Bronchial epithelial cell (primary cell): ENCODE measurements around the gene IFITM5. TPM values are rescaled to one million over a fixed set of nuclear protein-coding genes. Genes with fewer than 3 reads are reported as not detected.

Experiments used
- DNase-seq: peaks from one replicate; pipeline ENCODE4 v3.0.0-alpha.2; 2010; ENCODE audit warnings: low read depth
- FAIRE-seq: peaks from 2 replicates; lab custom pipeline; 2011; peaks lifted over from hg19 to GRCh38; lab: Jason Lieb, UNC
- H3K27me3 ChIP-seq: 2 replicates; pipeline ENCODE4 v1.5.1; 2011; ENCODE audit warnings: low read length; ENCODE audit not compliant: control insufficient read depth, insufficient read depth
- H3K36me3 ChIP-seq: 2 replicates; pipeline ENCODE4 v1.5.1; 2011; ENCODE audit warnings: low read length; ENCODE audit not compliant: control insufficient read depth, insufficient read depth
- H3K4me3 ChIP-seq: 2 replicates; pipeline ENCODE4 v1.5.1; 2011; ENCODE audit warnings: mild to moderate bottlenecking, low read depth, low read length, control low read depth
- total RNA-seq: library from RNA; depleted of rRNA; stranded (reverse); fragments of >200 nt; gene quantifications from 2 replicates; pipeline ENCODE4 v1.2.1, GENCODE V29; 2014
- TF ChIP-seq, protein P1 (sequence below): IDR thresholded peaks from 2 replicates; pipeline ENCODE4 v1.5.1; 2011; ENCODE audit warnings: mild to moderate bottlenecking, moderate library complexity, low read length, control low read depth, inconsistent platforms; ENCODE audit not compliant: insufficient read depth, severe bottlenecking

The IFITM5 gene
- total RNA-seq, 1 donor from 2014 or later: not detected

DNA sequence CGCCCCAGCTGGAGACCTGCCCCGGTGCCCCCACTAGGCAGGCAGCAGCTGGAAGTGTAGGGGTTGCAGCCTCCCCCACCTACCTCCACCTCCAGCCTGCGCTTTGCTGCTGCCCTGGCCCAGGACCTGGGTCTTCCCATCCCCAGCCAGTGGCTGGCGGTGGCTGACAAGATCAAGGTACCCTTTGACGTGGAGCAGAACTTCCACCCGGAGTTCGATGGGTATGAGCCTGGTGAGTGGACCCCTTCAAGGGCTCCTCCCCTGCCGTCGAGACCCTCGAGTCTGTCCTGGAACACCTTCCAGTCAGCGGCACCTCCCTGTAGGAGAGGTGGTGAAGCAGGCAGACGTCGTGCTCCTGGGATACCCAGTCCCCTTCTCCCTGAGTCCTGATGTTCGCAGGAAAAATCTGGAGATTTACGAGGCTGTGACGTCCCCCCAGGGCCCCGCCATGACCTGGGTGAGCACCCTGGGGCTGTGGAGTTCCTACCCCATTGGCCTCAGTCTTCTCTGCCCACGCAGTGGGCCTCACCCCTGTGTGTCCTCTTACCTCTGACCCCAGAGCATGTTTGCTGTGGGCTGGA is 6.0 kb downstream of the IFITM5 start:
- FAIRE-seq: no peak
- DNase-seq: no peak
- Histone ChIP-seq H3K27me3 (peaks cover 7% of the 10 kb centered on the region), H3K36me3 (no peaks in the 10 kb centered on the region), H3K4me3 (no peak overlapping the region)
- TF ChIP-seq, protein P1, sequence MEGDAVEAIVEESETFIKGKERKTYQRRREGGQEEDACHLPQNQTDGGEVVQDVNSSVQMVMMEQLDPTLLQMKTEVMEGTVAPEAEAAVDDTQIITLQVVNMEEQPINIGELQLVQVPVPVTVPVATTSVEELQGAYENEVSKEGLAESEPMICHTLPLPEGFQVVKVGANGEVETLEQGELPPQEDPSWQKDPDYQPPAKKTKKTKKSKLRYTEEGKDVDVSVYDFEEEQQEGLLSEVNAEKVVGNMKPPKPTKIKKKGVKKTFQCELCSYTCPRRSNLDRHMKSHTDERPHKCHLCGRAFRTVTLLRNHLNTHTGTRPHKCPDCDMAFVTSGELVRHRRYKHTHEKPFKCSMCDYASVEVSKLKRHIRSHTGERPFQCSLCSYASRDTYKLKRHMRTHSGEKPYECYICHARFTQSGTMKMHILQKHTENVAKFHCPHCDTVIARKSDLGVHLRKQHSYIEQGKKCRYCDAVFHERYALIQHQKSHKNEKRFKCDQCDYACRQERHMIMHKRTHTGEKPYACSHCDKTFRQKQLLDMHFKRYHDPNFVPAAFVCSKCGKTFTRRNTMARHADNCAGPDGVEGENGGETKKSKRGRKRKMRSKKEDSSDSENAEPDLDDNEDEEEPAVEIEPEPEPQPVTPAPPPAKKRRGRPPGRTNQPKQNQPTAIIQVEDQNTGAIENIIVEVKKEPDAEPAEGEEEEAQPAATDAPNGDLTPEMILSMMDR: no peak

DNA sequence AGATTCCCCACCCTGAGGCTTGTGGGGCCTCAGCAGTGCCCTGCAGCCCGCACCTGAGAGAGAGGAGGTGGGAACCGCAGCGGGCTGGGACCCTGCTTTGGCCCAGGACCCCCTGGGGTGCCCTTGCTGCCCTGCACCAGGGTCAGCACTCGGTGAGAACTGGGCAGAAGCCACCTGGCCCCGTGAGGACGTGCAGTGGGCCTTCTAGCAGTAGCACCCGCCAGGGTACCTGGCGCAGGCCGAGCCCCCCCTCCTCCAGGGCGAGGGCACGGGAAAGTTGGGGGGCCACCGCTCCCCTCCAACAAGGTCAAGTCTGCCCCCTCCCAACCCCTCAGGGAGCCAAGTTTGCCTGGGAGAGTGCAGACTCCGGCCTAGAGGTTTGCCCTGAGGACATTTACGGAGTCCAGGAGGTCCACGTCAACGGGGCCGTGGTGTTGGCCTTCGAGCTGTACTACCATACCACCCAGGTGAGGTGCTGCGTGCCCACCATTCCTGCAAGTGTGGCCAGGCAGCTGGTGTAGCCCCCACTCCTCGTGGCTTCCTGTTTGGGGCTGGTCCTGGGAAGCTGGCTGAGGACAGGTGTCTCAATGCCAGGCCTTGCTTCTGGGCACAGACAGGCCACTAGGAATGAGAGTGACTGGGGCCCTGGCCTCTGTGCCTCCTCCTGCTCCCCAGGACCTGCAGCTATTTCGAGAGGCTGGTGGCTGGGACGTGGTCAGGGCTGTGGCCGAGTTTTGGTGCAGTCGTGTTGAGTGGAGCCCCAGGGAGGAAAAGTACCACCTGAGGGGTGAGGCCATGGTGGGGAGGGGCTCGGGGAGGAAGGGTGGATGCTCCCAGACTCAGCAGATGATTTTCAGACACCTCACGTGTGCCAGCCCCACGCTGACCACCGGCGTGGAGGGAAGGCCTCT is 6.9 kb downstream of the IFITM5 start:
- Histone ChIP-seq H3K27me3 (peaks cover 11% of the 10 kb centered on the region), H3K36me3 (no peaks in the 10 kb centered on the region), H3K4me3 (no peak overlapping the region)
- no peak for DNase-seq
- peak; percentile 52 for FAIRE-seq
- TF ChIP-seq, protein P1: no peak

DNA sequence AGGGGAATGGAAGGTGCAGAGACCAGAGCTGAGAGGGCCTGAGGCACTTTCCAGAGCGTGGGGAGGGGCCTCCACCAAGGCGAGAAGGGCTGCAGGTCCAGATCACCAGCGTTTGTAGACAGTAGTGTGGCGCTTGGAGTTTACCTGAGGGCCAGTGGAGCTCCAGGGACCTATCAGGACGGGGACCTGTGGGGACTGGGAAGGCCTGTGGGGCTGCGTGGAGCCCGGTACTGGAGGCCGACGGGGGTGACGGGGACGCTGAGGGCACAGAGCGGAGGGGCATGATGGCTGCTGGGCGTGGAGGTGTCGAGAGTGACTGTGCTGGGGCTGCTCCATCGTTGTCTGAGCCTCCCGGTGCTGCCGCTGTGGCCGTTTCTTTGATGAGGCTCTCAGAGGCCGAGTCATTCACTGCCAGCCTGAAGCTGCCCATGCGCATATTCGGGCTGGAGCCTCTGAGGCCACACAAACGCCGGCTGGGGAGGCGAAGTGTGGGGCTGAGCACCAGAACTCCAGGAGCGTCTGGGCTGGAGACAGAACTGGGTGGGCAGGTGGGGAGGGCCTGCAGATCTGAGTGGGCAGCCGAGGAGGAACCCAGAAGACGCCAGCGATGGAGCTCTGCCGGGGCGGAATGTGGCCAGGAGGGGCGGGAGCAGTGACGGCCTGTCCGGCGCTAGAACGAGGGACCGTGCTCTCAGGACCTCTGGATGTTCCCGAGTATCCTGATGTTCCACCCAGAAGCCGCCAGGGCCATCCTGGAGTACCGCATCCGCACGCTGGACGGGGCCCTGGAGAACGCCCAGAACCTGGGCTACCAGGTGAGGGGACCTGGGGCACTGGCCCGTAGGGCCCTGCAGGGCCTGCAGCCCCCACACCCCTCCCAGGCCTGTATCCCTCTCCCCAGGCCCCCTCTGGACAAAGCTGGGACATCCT is 7.8 kb downstream of the IFITM5 start:
- no peaks in the 10 kb centered on the region for H3K36me3 ChIP-seq
- H3K4me3 ChIP-seq: no peak overlapping the region
- TF ChIP-seq, protein P1: no peak
- no peak for DNase-seq
- no peak for FAIRE-seq
- peaks cover 14% of the 10 kb centered on the region for H3K27me3 ChIP-seq

DNA sequence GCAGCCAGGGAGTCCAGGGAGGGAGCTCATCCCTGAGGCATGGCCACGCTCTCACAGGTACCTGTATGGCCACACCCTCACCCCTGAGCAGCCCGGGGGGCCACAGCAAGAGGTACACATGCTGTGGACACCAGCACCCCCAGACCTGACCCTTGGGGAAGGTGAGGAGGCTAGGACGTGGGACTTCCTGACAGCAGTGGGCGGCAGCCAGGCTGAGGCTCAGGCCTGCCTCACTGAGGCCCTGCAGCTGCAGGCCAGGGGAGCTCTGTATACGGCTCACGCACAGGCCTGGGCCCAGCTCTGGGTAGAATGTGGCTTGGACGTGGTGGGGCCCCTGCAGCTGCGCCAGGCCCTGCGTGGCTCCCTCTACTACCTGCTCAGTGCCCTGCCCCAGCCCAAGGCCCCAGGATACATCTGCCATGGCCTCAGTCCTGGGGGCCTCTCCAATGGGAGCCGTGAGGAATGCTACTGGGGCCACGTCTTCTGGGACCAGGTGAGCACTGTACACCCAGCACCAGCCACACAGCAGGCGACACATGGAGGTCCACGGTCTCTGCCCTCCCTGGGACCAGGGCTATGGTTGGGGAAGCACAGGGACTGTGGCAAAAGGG is 8.6 kb downstream of the IFITM5 start:
- TF ChIP-seq, protein P1: no peak
- Histone ChIP-seq H3K36me3 (no peaks in the 10 kb centered on the region), H3K4me3 (no peak overlapping the region), H3K27me3 (peaks cover 14% of the 10 kb centered on the region)
- DNase-seq (no peak), FAIRE-seq (no peak)

DNA sequence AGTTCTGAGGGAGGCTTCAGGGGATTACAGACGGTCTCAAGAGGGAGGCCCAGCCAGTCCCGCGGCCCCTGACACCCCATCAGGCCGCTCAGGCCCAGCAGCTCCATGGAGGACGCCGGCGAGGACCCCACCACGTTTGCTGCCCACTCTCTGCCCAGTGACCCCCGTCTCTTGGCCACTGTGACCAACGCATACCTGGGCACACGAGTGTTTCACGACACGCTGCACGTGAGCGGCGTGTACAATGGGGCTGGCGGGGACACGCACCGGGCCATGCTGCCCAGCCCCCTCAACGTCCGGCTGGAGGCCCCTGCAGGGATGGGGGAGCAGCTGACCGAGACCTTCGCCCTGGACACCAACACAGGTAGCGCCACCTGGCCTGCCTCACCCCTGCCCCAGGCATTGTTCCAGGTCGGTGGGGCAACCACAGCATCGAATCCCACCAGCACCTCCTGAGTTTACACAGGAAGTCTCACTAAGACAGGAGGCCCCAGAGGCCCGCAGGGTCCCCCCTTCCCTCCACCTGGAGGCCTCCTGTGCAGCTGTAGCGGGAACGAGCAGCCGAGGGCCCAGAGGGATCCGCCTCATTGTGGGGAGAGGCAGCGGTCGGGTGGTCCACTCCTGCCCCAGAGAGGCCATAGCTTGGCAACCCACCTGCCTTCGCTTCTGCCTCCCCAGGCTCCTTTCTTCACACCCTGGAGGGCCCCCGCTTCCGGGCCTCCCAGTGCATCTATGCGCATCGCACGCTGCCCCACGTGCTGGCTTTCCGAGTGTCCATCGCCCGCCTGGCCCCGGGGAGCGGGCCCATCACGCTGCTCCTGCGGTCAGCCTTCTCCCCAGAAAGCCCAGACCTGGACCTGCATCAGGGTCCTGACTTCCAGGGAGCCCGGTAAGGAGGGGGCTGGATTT is 9.4 kb downstream of the IFITM5 start:
- no peaks in the 10 kb centered on the region for H3K36me3 ChIP-seq
- H3K4me3 ChIP-seq: no peak overlapping the region
- TF ChIP-seq, protein P1: no peak
- peaks cover 14% of the 10 kb centered on the region for H3K27me3 ChIP-seq
- FAIRE-seq: no peak
- no peak for DNase-seq
